ENCODE results near the gene PIP5K1B. TPM values are rescaled to one million over a fixed set of nuclear protein-coding genes. Genes with fewer than 3 reads are reported as not detected.

PIP5K1B gene
- total RNA-seq, 1 donor from 2014 or later: 27.1 TPM

- peak; percentile 78 for DNase-seq (ENCODE audit: low spot score)
- intact Hi-C loops (cut with DNase I): loop anchor here (5.0 kb wide), 1 partner anchor 165 kb away; the partner anchor contains the start of gene PIP5K1B
Observed at GRCh38 chr9:68872026-68872501, 167.0 kb downstream of the PIP5K1B start.

GRCh38 chr9:68873179-68873578, 168.1 kb downstream of the PIP5K1B start:
- no peak for DNase-seq (ENCODE audit: low spot score)
- intact Hi-C loops (cut with DNase I): loop anchor here (5.0 kb wide), 1 partner anchor 166 kb away; the partner anchor contains the start of gene PIP5K1B

- intact Hi-C loops (cut with DNase I): no loop called here
- DNase-seq (ENCODE audit: low spot score): no peak
Observed at GRCh38 chr9:68876273-68876672, 171.2 kb downstream of the PIP5K1B start.

- intact Hi-C loops (cut with DNase I): no loop called here
- no peak for DNase-seq (ENCODE audit: low spot score)
Observed at GRCh38 chr9:68876681-68877080, 171.6 kb downstream of the PIP5K1B start.

- no peak for DNase-seq (ENCODE audit: low spot score)
- intact Hi-C loops (cut with DNase I): no loop called here
Observed at GRCh38 chr9:68877219-68877618, 172.2 kb downstream of the PIP5K1B start.

GRCh38 chr9:68878450-68878849, 173.4 kb downstream of the PIP5K1B start:
- DNase-seq (ENCODE audit: low spot score): no peak
- intact Hi-C loops (cut with DNase I): no loop called here

- no peak for DNase-seq (ENCODE audit: low spot score)
- intact Hi-C loops (cut with DNase I): no loop called here
Observed at GRCh38 chr9:68883224-68883623, 178.2 kb downstream of the PIP5K1B start.

GRCh38 chr9:68887232-68887631, 182.2 kb downstream of the PIP5K1B start:
- intact Hi-C loops (cut with DNase I): no loop called here

GRCh38 chr9:68894502-68894901, 189.5 kb downstream of the PIP5K1B start:
- DNase-seq (ENCODE audit: low spot score): no peak
- intact Hi-C loops (cut with DNase I): no loop called here

More at GRCh38 chr9:68887232-68887631, 182.2 kb downstream of the PIP5K1B start:
- DNase-seq (ENCODE audit: low spot score): no peak

- intact Hi-C loops (cut with DNase I): no loop called here
- DNase-seq (ENCODE audit: low spot score): no peak
Observed at GRCh38 chr9:68895741-68896478, 190.9 kb downstream of the PIP5K1B start.

- DNase-seq (ENCODE audit: low spot score): no peak
- intact Hi-C loops (cut with DNase I): no loop called here
Observed at GRCh38 chr9:68896486-68896885, 191.4 kb downstream of the PIP5K1B start.

- DNase-seq (ENCODE audit: low spot score): no peak
- intact Hi-C loops (cut with DNase I): no loop called here
Observed at GRCh38 chr9:68897577-68898145, 192.6 kb downstream of the PIP5K1B start.

- DNase-seq (ENCODE audit: low spot score): no peak
- intact Hi-C loops (cut with DNase I): no loop called here
Observed at GRCh38 chr9:68898781-68899439, 193.9 kb downstream of the PIP5K1B start.

- DNase-seq (ENCODE audit: low spot score): no peak
- intact Hi-C loops (cut with DNase I): no loop called here
Observed at GRCh38 chr9:68904454-68904853, 199.4 kb downstream of the PIP5K1B start.

- DNase-seq (ENCODE audit: low spot score): no peak
- intact Hi-C loops (cut with DNase I): no loop called here
Observed at GRCh38 chr9:68905129-68905528, 200.1 kb downstream of the PIP5K1B start.

GRCh38 chr9:68907910-68908309, 202.9 kb downstream of the PIP5K1B start:
- no peak for DNase-seq (ENCODE audit: low spot score)
- intact Hi-C loops (cut with DNase I): no loop called here

GRCh38 chr9:68912561-68912960, 207.5 kb downstream of the PIP5K1B start:
- intact Hi-C loops (cut with DNase I): no loop called here
- DNase-seq (ENCODE audit: low spot score): no peak

- intact Hi-C loops (cut with DNase I): no loop called here
- DNase-seq (ENCODE audit: low spot score): no peak
Observed at GRCh38 chr9:68913054-68913453, 208.0 kb downstream of the PIP5K1B start.

GRCh38 chr9:68914751-68915150, 209.7 kb downstream of the PIP5K1B start:
- no peak for DNase-seq (ENCODE audit: low spot score)
- intact Hi-C loops (cut with DNase I): no loop called here

GRCh38 chr9:68919661-68920060, 214.6 kb downstream of the PIP5K1B start:
- intact Hi-C loops (cut with DNase I): no loop called here
- DNase-seq (ENCODE audit: low spot score): no peak

GRCh38 chr9:68920921-68921320, 215.9 kb downstream of the PIP5K1B start:
- intact Hi-C loops (cut with DNase I): no loop called here
- DNase-seq (ENCODE audit: low spot score): no peak

All from cardiac septum (tissue), 1 donor.